ENCODE measurements around the gene MYBPHL. TPM values are rescaled to one million over a fixed set of nuclear protein-coding genes. Genes with fewer than 3 reads are reported as not detected.

MYBPHL gene
- total RNA-seq, 6 experiments from 2014 or later = not detected

DNA sequence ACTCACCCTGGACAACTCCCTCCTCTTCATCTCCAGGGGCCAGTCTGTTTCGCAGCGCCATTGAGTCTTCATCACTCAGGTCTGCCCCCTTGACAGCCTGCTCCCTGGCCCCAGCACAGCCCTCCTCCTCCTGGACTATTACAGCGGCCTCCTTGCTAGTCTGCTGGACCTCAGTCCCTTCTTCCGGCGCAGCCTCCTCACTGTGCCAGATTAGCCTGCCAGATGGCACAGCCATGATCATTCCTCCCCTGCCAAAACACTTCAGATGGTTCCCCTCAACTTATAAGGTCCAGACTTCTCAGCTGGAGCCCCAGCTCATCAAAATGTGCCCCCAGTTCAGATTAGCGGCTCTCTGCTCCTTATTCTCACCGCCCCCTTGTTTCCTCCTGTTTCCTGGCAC, 64.4 kb downstream of the MYBPHL start:
- ATAC-seq = no peak
- H3K4me1 ChIP-seq = peaks cover 0 to 9% (median under 1%) of the 10 kb centered on the region in 4 donors

More for the DNA sequence above, 64.4 kb downstream of the MYBPHL start:
- no peak overlapping the region for H3K4me3 ChIP-seq
- intact Hi-C loops (cut with DNase I) = no loop called here
- H3K27me3 ChIP-seq = no peaks in the 10 kb centered on the region
- H3K9me3 ChIP-seq = no peaks in the 10 kb centered on the region
- WGBS (ENCODE audit: insufficient coverage, low coverage, low lambda C conversion rate, missing lambda C conversion rate) = 44% methylated on average over 6 of the region's 7 CpGs
- no peak for DNase-seq
- no peak for TF ChIP-seq POLR2A (IDR thresholded peaks at IDR 0.05)
- TF ChIP-seq, protein P1, sequence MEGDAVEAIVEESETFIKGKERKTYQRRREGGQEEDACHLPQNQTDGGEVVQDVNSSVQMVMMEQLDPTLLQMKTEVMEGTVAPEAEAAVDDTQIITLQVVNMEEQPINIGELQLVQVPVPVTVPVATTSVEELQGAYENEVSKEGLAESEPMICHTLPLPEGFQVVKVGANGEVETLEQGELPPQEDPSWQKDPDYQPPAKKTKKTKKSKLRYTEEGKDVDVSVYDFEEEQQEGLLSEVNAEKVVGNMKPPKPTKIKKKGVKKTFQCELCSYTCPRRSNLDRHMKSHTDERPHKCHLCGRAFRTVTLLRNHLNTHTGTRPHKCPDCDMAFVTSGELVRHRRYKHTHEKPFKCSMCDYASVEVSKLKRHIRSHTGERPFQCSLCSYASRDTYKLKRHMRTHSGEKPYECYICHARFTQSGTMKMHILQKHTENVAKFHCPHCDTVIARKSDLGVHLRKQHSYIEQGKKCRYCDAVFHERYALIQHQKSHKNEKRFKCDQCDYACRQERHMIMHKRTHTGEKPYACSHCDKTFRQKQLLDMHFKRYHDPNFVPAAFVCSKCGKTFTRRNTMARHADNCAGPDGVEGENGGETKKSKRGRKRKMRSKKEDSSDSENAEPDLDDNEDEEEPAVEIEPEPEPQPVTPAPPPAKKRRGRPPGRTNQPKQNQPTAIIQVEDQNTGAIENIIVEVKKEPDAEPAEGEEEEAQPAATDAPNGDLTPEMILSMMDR (IDR thresholded peaks at IDR 0.05) = no peak
- H3K27ac ChIP-seq = no peak overlapping the region
- H3K36me3 ChIP-seq = peaks cover 0 to 18% (median 7%) of the 10 kb centered on the region in 4 donors

Other genes starting within 250 kb of the MYBPHL start
- gene TAF13, start 231.0 kb downstream of the MYBPHL start, total RNA-seq = 10 to 100 TPM; 19.2 to 41.1 (median 26.4) TPM
- 10 to 100 TPM; 10.5 to 21.9 (median 15.1) TPM for gene TMEM167B, start 216.2 kb downstream of the MYBPHL start, total RNA-seq
- 1 to 10 TPM in 1 of 6 experiments, under 1 TPM in 5; 0.16 to 1.2 (median 0.22) TPM for gene ELAPOR1, start 192.9 kb downstream of the MYBPHL start, total RNA-seq
- 100 to 1,000 TPM in 2 of 6 experiments, 10 to 100 TPM in 4; 73.5 to 123 (median 91.6) TPM for gene SARS1, start 93.1 kb downstream of the MYBPHL start, total RNA-seq
- gene CELSR2, start 57.5 kb downstream of the MYBPHL start, total RNA-seq = 1 to 10 TPM; 1.3 to 3.3 (median 3.0) TPM
- 1 to 10 TPM in 5 of 6 experiments, under 1 TPM in 1; 0.70 to 3.4 (median 1.5) TPM for gene PSRC1, start 23.9 kb downstream of the MYBPHL start, total RNA-seq
- gene SORT1, start 90.9 kb upstream of the MYBPHL start, total RNA-seq = 10 to 100 TPM in 3 of 6 experiments, 1 to 10 TPM in 3; 3.2 to 30.3 (median 13.7) TPM
- gene PSMA5, start 119.4 kb upstream of the MYBPHL start, total RNA-seq = 10 to 100 TPM; 38.8 to 83.5 (median 61.1) TPM
- gene SYPL2, start 159.5 kb upstream of the MYBPHL start, total RNA-seq = 10 to 100 TPM in 1 of 6 experiments, 1 to 10 TPM in 5; 4.7 to 10.6 (median 6.0) TPM
- gene ATXN7L2, start 176.9 kb upstream of the MYBPHL start, total RNA-seq = 1 to 10 TPM; 1.5 to 6.1 (median 3.1) TPM
- gene CYB561D1, start 187.1 kb upstream of the MYBPHL start, total RNA-seq = 1 to 10 TPM; 1.5 to 3.1 (median 2.4) TPM
- 1 to 10 TPM; 2.6 to 3.9 (median 3.2) TPM for gene AMIGO1, start 202.7 kb upstream of the MYBPHL start, total RNA-seq
- not detected for gene GPR61, start 232.9 kb upstream of the MYBPHL start, total RNA-seq
- gene GNAI3, start 241.6 kb upstream of the MYBPHL start, total RNA-seq = 1 to 10 TPM; 2.5 to 4.3 (median 3.3) TPM

All from right lobe of liver (tissue), 6 donors.